HUES48 (cell line): Measurements from ENCODE around the gene TRPC6.

Experiments used
- H3K27ac ChIP-seq: one replicate; pipeline ENCODE4 v1.7.0; 2013; ENCODE audit warnings: low read depth, low read length, inconsistent platforms
- H3K27me3 ChIP-seq: 2 replicates; pipeline ENCODE4 v1.6.1; 2013; ENCODE audit warnings: mild to moderate bottlenecking, low read length; ENCODE audit not compliant: control insufficient read depth, insufficient read depth
- H3K36me3 ChIP-seq: 2 replicates; pipeline ENCODE4 v1.6.1; 2013; ENCODE audit warnings: low read length; ENCODE audit not compliant: control insufficient read depth, insufficient read depth
- H3K4me1 ChIP-seq: 2 replicates; pipeline ENCODE4 v1.6.1; 2013; ENCODE audit warnings: mild to moderate bottlenecking, low read length; ENCODE audit not compliant: control insufficient read depth, insufficient read depth
- H3K4me3 ChIP-seq: 2 replicates; pipeline ENCODE4 v1.5.1; 2013; ENCODE audit warnings: mild to moderate bottlenecking, low read depth, low read length
- H3K9ac ChIP-seq: 2 replicates; pipeline ENCODE4 v1.6.1; 2013; ENCODE audit warnings: mild to moderate bottlenecking, low read depth, low read length, moderate library complexity
- H3K9me3 ChIP-seq: 2 replicates; pipeline ENCODE4 v1.6.1; 2013; ENCODE audit warnings: low read length; ENCODE audit not compliant: control insufficient read depth, insufficient read depth

Gene TRPC6

DNA sequence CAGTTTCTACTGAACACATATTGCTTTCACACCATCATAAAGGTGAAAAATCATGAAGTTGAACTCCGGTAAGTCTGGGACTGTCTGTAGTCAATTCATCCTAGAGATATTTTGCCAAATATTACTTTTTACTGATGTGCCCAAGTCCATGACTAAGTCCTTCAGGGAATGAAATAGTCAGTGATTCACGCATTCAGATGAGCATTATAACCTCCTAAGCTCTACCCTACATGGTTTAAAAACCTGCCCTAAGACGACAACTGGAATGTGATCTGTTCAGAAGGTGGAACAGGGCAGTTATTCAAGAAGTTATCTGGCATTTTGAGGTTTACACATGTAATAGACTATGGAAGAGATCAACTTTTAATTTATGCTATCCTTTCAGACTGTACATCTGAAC is 125.6 kb downstream of the TRPC6 start:
- H3K36me3 ChIP-seq = no peaks in the 10 kb centered on the region
- H3K27me3 ChIP-seq = no peaks in the 10 kb centered on the region
- H3K4me3 ChIP-seq = no peak overlapping the region
- H3K9me3 ChIP-seq = no peaks in the 10 kb centered on the region
- H3K27ac ChIP-seq = no peak overlapping the region
- H3K4me1 ChIP-seq = no peaks in the 10 kb centered on the region
- no peak overlapping the region for H3K9ac ChIP-seq

DNA sequence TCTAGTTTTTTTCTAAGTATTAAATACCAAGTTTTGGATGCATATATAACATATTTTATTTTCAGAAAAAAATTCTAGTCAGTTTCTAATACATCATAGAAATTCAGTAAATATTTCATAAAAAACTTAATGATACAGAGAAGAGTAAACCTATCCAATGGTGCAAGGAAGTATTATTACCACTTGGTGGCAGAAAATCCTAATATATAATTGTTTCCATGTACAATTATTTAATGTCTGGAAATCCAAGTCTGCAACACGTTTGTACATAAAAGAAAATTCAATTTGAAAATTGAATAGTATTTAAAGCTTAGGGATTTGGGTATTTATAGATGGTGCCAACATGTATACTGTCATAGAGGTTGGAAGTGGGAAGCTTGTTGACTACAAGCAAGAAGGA is 127.0 kb downstream of the TRPC6 start:
- no peaks in the 10 kb centered on the region for H3K36me3 ChIP-seq

GRCh38 chr11:101453682-101454081 is 130.1 kb downstream of the TRPC6 start:
- Histone ChIP-seq H3K4me1 (no peaks in the 10 kb centered on the region), H3K9ac (no peak overlapping the region), H3K9me3 (no peaks in the 10 kb centered on the region), H3K27me3 (no peaks in the 10 kb centered on the region), H3K27ac (no peak overlapping the region), H3K4me3 (no peak overlapping the region), H3K36me3 (no peaks in the 10 kb centered on the region)

More for the DNA sequence above, 127.0 kb downstream of the TRPC6 start:
- H3K9me3 ChIP-seq = no peaks in the 10 kb centered on the region
- H3K4me3 ChIP-seq = no peak overlapping the region
- H3K27me3 ChIP-seq = no peaks in the 10 kb centered on the region
- H3K4me1 ChIP-seq = no peaks in the 10 kb centered on the region
- no peak overlapping the region for H3K27ac ChIP-seq
- H3K9ac ChIP-seq = no peak overlapping the region

- Histone ChIP-seq H3K9me3 (no peaks in the 10 kb centered on the region), H3K4me3 (no peak overlapping the region), H3K36me3 (no peaks in the 10 kb centered on the region), H3K27me3 (no peaks in the 10 kb centered on the region), H3K27ac (no peak overlapping the region), H3K9ac (no peak overlapping the region), H3K4me1 (no peaks in the 10 kb centered on the region)
These were observed 134.8 kb downstream of the TRPC6 start for GRCh38 chr11:101448881-101449442.

DNA sequence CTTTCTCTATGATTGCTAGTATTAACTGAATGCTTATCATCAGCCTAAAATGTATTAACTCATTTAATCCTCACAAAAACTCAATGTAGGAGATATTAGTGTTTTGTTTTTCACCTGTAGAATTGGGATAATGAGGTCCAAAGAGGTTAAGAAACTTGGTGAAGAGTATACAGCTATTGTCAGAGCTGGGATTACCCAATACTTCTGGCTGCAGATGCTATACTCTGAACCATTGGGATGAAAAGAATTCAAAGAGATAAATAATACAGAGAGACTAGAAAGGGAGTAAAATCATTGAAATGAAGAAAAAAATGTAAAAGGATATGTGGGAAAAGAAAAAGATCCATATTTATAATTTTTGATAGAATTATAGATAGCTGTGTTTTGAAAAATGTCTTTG is 137.1 kb downstream of the TRPC6 start:
- Histone ChIP-seq H3K4me1 (no peaks in the 10 kb centered on the region), H3K4me3 (no peak overlapping the region), H3K9ac (no peak overlapping the region), H3K36me3 (no peaks in the 10 kb centered on the region), H3K9me3 (no peaks in the 10 kb centered on the region), H3K27ac (no peak overlapping the region), H3K27me3 (no peaks in the 10 kb centered on the region)

- no peaks in the 10 kb centered on the region for H3K4me1 ChIP-seq
- H3K27me3 ChIP-seq = no peaks in the 10 kb centered on the region
- no peaks in the 10 kb centered on the region for H3K36me3 ChIP-seq
- no peaks in the 10 kb centered on the region for H3K9me3 ChIP-seq
- no peak overlapping the region for H3K27ac ChIP-seq
- no peak overlapping the region for H3K4me3 ChIP-seq
- H3K9ac ChIP-seq = no peak overlapping the region
These were observed 137.6 kb downstream of the TRPC6 start for GRCh38 chr11:101446238-101446637.

DNA sequence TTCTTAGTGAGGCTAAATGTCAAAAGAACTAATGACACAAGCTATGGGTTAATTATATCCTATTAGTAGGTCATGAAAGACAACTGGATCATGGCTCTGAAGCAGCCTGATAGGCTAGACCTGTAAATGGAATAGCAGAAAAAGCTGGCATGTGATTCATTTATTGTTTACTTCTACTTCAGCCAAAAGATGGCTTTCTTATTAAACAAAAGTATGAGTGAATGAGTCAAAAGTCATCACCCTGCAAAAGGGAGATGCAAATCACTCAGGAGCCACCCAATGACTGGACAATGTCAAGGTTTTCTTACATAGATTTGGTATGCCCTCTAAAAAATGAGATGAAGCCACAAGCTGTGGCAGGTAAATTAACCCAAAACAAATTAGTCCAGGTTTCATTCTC is 138.0 kb downstream of the TRPC6 start:
- Histone ChIP-seq H3K27ac (no peak overlapping the region), H3K27me3 (no peaks in the 10 kb centered on the region), H3K9me3 (no peaks in the 10 kb centered on the region), H3K4me1 (no peaks in the 10 kb centered on the region), H3K4me3 (no peak overlapping the region), H3K9ac (no peak overlapping the region), H3K36me3 (no peaks in the 10 kb centered on the region)

DNA sequence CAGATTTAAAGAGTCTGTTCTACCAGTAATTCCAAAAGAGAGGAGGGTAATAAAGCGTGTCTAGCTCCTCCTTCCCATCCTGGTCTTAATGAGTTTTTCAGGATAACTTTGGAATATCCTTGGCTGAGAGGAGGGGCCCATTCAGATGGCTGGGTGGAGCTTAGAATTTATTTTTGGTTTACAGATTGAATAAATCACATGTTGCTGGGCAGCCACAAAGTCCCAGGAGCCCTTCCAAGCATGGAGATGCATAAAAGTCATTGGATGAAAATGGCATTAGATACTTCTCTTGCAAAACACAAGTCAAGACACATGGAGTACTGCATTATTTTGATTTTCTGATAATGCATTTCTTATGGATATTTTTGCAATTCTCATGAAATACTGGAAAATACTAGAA is 139.0 kb downstream of the TRPC6 start:
- Histone ChIP-seq H3K4me1 (no peaks in the 10 kb centered on the region), H3K9me3 (no peaks in the 10 kb centered on the region), H3K9ac (no peak overlapping the region), H3K4me3 (no peak overlapping the region), H3K27ac (no peak overlapping the region), H3K36me3 (no peaks in the 10 kb centered on the region), H3K27me3 (no peaks in the 10 kb centered on the region)

GRCh38 chr11:101444164-101444563 is 139.6 kb downstream of the TRPC6 start:
- Histone ChIP-seq H3K9me3 (no peaks in the 10 kb centered on the region), H3K9ac (no peak overlapping the region), H3K36me3 (no peaks in the 10 kb centered on the region), H3K4me3 (no peak overlapping the region), H3K27me3 (no peaks in the 10 kb centered on the region), H3K27ac (no peak overlapping the region), H3K4me1 (no peaks in the 10 kb centered on the region)

DNA sequence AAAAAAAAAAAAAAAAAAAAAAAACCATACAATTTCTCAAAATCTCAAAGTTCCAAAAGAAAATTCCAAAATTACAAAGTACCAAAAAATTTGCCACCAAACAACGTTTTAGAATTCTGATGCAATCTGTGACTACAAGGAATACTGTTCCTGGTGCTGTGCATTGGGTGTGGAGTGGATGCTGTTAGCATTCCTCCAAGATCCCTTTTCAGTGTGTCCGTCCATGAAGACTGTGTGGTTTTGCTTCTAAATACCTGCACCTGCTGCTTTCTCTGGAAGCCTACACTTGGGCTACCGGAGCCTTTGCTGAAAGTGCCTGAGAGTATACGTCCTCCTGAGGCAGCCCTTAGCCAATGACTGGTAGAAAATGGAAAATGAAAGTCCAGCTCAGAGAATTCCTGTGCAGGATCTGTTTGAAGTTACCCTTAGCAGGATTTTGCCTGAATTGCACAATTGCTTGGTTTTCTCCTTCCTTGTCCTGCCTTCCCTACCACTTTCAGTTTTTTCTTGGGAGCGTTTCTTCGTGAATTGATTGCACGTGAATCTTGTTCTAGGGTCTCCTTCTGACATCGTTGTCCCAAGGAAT is 140.8 kb downstream of the TRPC6 start:
- no peaks in the 10 kb centered on the region for H3K27me3 ChIP-seq
- H3K4me1 ChIP-seq = no peaks in the 10 kb centered on the region
- H3K36me3 ChIP-seq = no peaks in the 10 kb centered on the region
- no peak overlapping the region for H3K4me3 ChIP-seq
- H3K9me3 ChIP-seq = no peaks in the 10 kb centered on the region
- no peak overlapping the region for H3K9ac ChIP-seq
- H3K27ac ChIP-seq = no peak overlapping the region

DNA sequence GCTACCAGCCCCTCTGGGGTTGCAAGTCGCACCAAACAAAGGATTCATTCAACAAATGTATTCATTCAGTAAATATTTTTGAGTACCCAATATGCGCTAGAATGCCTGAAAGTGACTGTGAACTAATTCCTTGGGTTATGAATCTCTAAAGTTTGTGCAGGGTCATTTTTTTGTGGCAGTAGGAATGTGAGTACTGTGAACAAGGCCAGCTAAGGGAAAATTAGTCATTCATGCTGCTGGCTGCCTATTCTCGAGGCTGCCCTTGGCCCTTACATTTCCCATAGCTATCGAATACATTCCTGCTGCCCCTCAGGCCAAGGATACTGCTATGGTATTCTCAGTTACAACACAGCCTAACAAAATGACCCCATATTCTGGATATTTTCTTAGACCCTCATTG is 141.6 kb downstream of the TRPC6 start:
- no peak overlapping the region for H3K9ac ChIP-seq
- H3K4me3 ChIP-seq = no peak overlapping the region
- H3K36me3 ChIP-seq = no peaks in the 10 kb centered on the region
- H3K27me3 ChIP-seq = no peaks in the 10 kb centered on the region
- H3K9me3 ChIP-seq = no peaks in the 10 kb centered on the region
- H3K4me1 ChIP-seq = no peaks in the 10 kb centered on the region
- no peak overlapping the region for H3K27ac ChIP-seq
